GM12878 (cell line): Measurements from ENCODE around the gene AGAP3. TPM values are rescaled to one million over a fixed set of nuclear protein-coding genes. Genes with fewer than 3 reads are reported as not detected.

Source experiments
- ATAC-seq: fragments of 200-7000 bp; cut with Tn5 transposase; 3 replicates; pipeline ENCODE4 v1.9.1; 2020; ENCODE audit warnings: mild to moderate bottlenecking, moderate library complexity
- BruUV-seq: library from RNA; stranded (reverse); fragments of 400-500 nt; replicated peaks from 2 replicates; lab custom pipeline; 2021; lab: Mats Ljungman, UMichigan
- CTCF ChIA-PET: fragments of 300-600 bp; sonication (Branson Sonifier 250); formaldehyde crosslinking; extraction: SDS; loops from one replicate; lab custom pipeline; 2021; ENCODE audit warnings: inconsistent platforms; lab: Yijun Ruan, JAX
- POLR2A ChIA-PET: fragments of 350-600 bp; formaldehyde crosslinking; extraction: SDS; loops from one replicate; lab custom pipeline; 2021; ENCODE audit warnings: inconsistent platforms; lab: Charles Lee
- RAD21 ChIA-PET: fragments of 300-600 bp; sonication (Branson Sonifier 250); formaldehyde crosslinking; loops from one replicate; lab custom pipeline; 2023; ENCODE audit warnings: antibody characterized with exemption; ENCODE audit not compliant: unreplicated experiment; lab: Charles Lee
- SMC1A ChIA-PET: fragments of 300-600 bp; sonication (Branson Sonifier 250); formaldehyde crosslinking; loops from one replicate; lab custom pipeline; 2023; ENCODE audit not compliant: unreplicated experiment, uncharacterized antibody; lab: Charles Lee
- DNase-seq: peaks from one replicate; pipeline ENCODE4 v3.0.0-alpha.2; 2011; ENCODE audit warnings: low read depth, low spot score
- FAIRE-seq: peaks from 3 replicates; lab custom pipeline; 2011; peaks lifted over from hg19 to GRCh38; lab: Jason Lieb, UNC
- H2AFZ ChIP-seq: 2 replicates; pipeline ENCODE4 v1.6.0; 2011; ENCODE audit warnings: low read depth, low read length, control low read depth; ENCODE audit not compliant: control insufficient read depth
- H3K27ac ChIP-seq: 2 replicates; pipeline ENCODE4 v1.5.1; 2011; ENCODE audit warnings: control low read depth; ENCODE audit not compliant: control insufficient read depth, insufficient read depth
- H3K27me3 ChIP-seq, 2 experiments: replicated peaks in 1 of 2; 2 replicates each; pipeline versions ENCODE4 v1.6.0 to v1.6.1; 2011; ENCODE audit warnings: low read length in 1 of 2; ENCODE audit not compliant: control insufficient read depth in 2 of 2, insufficient read depth in 2 of 2
- H3K36me3 ChIP-seq, 2 experiments: 2 replicates each; pipeline ENCODE4 v1.5.1; 2011; ENCODE audit warnings: low read length in 1 of 2; ENCODE audit not compliant: control insufficient read depth in 2 of 2, insufficient read depth in 2 of 2
- H3K4me1 ChIP-seq: 2 replicates; pipeline ENCODE4 v1.6.1; 2011; ENCODE audit warnings: mild to moderate bottlenecking, low read length, moderate library complexity, mixed read lengths; ENCODE audit not compliant: control insufficient read depth, insufficient read depth
- H3K4me2 ChIP-seq: 2 replicates; pipeline ENCODE4 v1.6.0; 2011; ENCODE audit warnings: control low read depth; ENCODE audit not compliant: control insufficient read depth, insufficient read depth
- H3K4me3 ChIP-seq: fragments of 200-600 bp; sonication (generic); 2 replicates; pipeline ENCODE4 v1.5.1; 2016
- H3K79me2 ChIP-seq: 2 replicates; pipeline ENCODE4 v1.6.0; 2011; ENCODE audit warnings: low read length; ENCODE audit not compliant: control insufficient read depth, insufficient read depth
- H3K9ac ChIP-seq: 2 replicates; pipeline ENCODE4 v1.8.0; 2011; ENCODE audit warnings: low read length, control low read depth, mixed read lengths; ENCODE audit not compliant: control insufficient read depth, insufficient read depth
- H3K9me3 ChIP-seq: replicated peaks from 3 replicates; pipeline ENCODE4 v1.5.1; 2011; ENCODE audit warnings: mild to moderate bottlenecking, low read length; ENCODE audit not compliant: control insufficient read depth, insufficient read depth
- H4K20me1 ChIP-seq: 2 replicates; pipeline ENCODE4 v1.6.0; 2011; ENCODE audit not compliant: control insufficient read depth, insufficient read depth
- BACH1 ChIP-seq: fragments of 450-650 bp; IDR thresholded peaks from 2 replicates; pipeline ENCODE4 v1.6.1; 2017; ENCODE audit warnings: mild to moderate bottlenecking, borderline replicate concordance
- BCL3 ChIP-seq: IDR thresholded peaks from 2 replicates; pipeline ENCODE4 v1.6.1; 2011; ENCODE audit warnings: borderline replicate concordance, low read depth, mild to moderate bottlenecking, moderate library complexity, low read length; ENCODE audit not compliant: insufficient read depth, poor library complexity, severe bottlenecking
- BHLHE40 ChIP-seq, 2 experiments: fragments of 450-650 bp in 1 of 2; IDR thresholded peaks; 2 replicates each; pipeline ENCODE4 v1.6.1; 2011 to 2017; ENCODE audit warnings: low read depth in 2 of 2, borderline replicate concordance in 1 of 2, improper control_type of control experiment in 1 of 2, low read length in 1 of 2, mild to moderate bottlenecking in 1 of 2
- CHD4 ChIP-seq: fragments of 200-600 bp; sonication (generic); IDR thresholded peaks from 2 replicates; pipeline ENCODE4 v1.6.1; 2016; ENCODE audit warnings: mild to moderate bottlenecking
- EGR1 ChIP-seq, 2 experiments: IDR thresholded peaks; 1 replicate in 1 of 2; 2 replicates in 1 of 2; pipeline ENCODE4 v1.6.1; 2011 to 2012; ENCODE audit warnings: low read depth in 2 of 2, low read length in 2 of 2, borderline replicate concordance in 1 of 2, mild to moderate bottlenecking in 1 of 2, moderate library complexity in 1 of 2
- HDAC6 ChIP-seq: fragments of 200-600 bp; sonication (generic); IDR thresholded peaks from one replicate; pipeline ENCODE4 v1.8.0; 2017; ENCODE audit warnings: antibody characterized with exemption; ENCODE audit not compliant: unreplicated experiment
- NFYA ChIP-seq: IDR thresholded peaks from 2 replicates; pipeline ENCODE4 v1.6.1; 2011; ENCODE audit warnings: low read depth, mild to moderate bottlenecking, low read length, improper control_type of control experiment, borderline replicate concordance
- POLR2A ChIP-seq: IDR thresholded peaks from 2 replicates; pipeline ENCODE4 v1.6.1; 2011; ENCODE audit warnings: low read depth, mild to moderate bottlenecking, low read length
- STAT1 ChIP-seq: fragments of 450-650 bp; conservative IDR thresholded peaks from 2 replicates; pipeline ENCODE4 v1.6.1; 2014; ENCODE audit warnings: antibody characterized with exemption, mild to moderate bottlenecking
- SUPT20H ChIP-seq: IDR thresholded peaks from 2 replicates; pipeline ENCODE4 v1.6.1; 2011; ENCODE audit warnings: low read depth, mild to moderate bottlenecking, low read length, moderate library complexity, borderline replicate concordance; ENCODE audit not compliant: control insufficient read depth
- WGBS: methylation state at CpG from one replicate; pipeline ENCODE4 v1.1.6; 2016; ENCODE audit warnings: low lambda C conversion rate; ENCODE audit not compliant: insufficient replicate concordance, insufficient coverage; ENCODE audit errors: missing lambda C conversion rate; 5-methylcytosine and 5-hydroxymethylcytosine counted together
- in situ Hi-C: fragments of 300-500 bp; cut with MboI; formaldehyde crosslinking; loops from 9 replicates; pipeline ENCODE4 v1.14.3; 2018; ENCODE audit warnings: mixed read lengths
- intact Hi-C: fragments of 100-400 bp; cut with micrococcal nuclease; formaldehyde crosslinking; loops from one replicate; pipeline ENCODE4 v1.14.2; 2022; ENCODE audit not compliant: unreplicated experiment
- polyA plus RNA-seq, 11 experiments: library from polyadenylated mRNA; depleted of rRNA in 4 of 11; unstranded in 6 of 11; stranded (reverse) in 5 of 11; fragments of >200 nt; fragmentation: Nextera tagmentation in 4 of 11; fragmentation: Illumina TruSeq in 1 of 11; extraction: Ambion mirVana in 4 of 11; extraction: Trizol in 1 of 11; gene quantifications; 1 replicate in 1 of 11; 2 replicates in 10 of 11; pipeline versions ENCODE4 v1.2.1 to v1.2.3, GENCODE V29; 2011 to 2016; ENCODE audit warnings: inconsistent platforms in 2 of 11, missing spikeins in 2 of 11, low read depth in 1 of 11
- total RNA-seq, 4 experiments: library from RNA; depleted of rRNA in 3 of 4; stranded (reverse); fragments of >200 nt in 3 of 4; fragmentation: Illumina TruSeq in 1 of 4; extraction: Trizol in 1 of 4; gene quantifications; 2 replicates each; pipeline versions ENCODE4 v1.2.1 to v1.2.3, GENCODE V29; 2013 to 2021

The AGAP3 gene
- total and polyA plus RNA-seq, 10 of the 15 experiments (the other 5 are each of a cell fraction or from before 2014, with no cell fraction given), result 1.8 to 68.1 (median 15.7) TPM

GRCh38 chr7:151102991-151103390 is 16.7 kb downstream of the AGAP3 start:
- no peaks in the 10 kb centered on the region for H3K27me3 ChIP-seq
- H4K20me1 ChIP-seq, result no peaks in the 10 kb centered on the region; the same call in 1 of the 2 replicates
- ATAC-seq (no peak), FAIRE-seq (no peak), DNase-seq (no peak)
- H2AFZ ChIP-seq, result no peak overlapping the region
- no peaks in the 10 kb centered on the region for H3K4me1 ChIP-seq
- SMC1A ChIA-PET, result interaction anchor here (1.2 kb wide), 1 partner anchor 18 kb away, joined by 3 read pairs; no protein-coding TSS in a partner anchor
- peaks cover 4 to 5% of the 10 kb centered on the region in 2 experiments; a peak in 2 of 4 replicates for H3K36me3 ChIP-seq
- WGBS, result 63% methylated on average over 3 of the region's 3 CpGs
- RAD21 ChIA-PET, result no interaction called here
- no peak overlapping the region for H3K27ac ChIP-seq
- TF ChIP-seq BACH1, result no peak
- no peak for TF ChIP-seq STAT1
- TF ChIP-seq BCL3, result no peak
- CTCF ChIA-PET, result interaction anchor here (1.1 to 1.5 kb wide), 3 partner anchors 13 to 43 kb away, joined by 3 to 4 read pairs (median 4); no protein-coding TSS in a partner anchor
- H3K4me2 ChIP-seq, result no peak overlapping the region
- intact Hi-C loops, result no loop called here
- H3K4me3 ChIP-seq, result no peak overlapping the region
- POLR2A ChIA-PET, result no interaction called here
- peaks cover 8% of the 10 kb centered on the region for H3K79me2 ChIP-seq
- no TSS peak for BruUV-seq
- no peaks in the 10 kb centered on the region for H3K9me3 ChIP-seq
- no peak overlapping the region for H3K9ac ChIP-seq
- in situ Hi-C loops, result no loop called here

GRCh38 chr7:151103973-151104372 is 17.7 kb downstream of the AGAP3 start:
- DNase-seq (no peak), ATAC-seq (no peak), FAIRE-seq (no peak)
- ChIA-PET RAD21 (no interaction called here), SMC1A (no interaction called here), CTCF (interaction anchor here (1.1 to 1.5 kb wide), 3 partner anchors 14 to 44 kb away, joined by 3 to 4 read pairs (median 4); no protein-coding TSS in a partner anchor), POLR2A (interaction anchor here (0.6 kb wide), 1 partner anchor 52 kb away, joined by 5 read pairs; no protein-coding TSS in a partner anchor)
- Histone ChIP-seq H3K27ac (no peak overlapping the region), H3K27me3 (no peaks in the 10 kb centered on the region), H3K36me3 (peaks cover 4 to 5% of the 10 kb centered on the region in 2 experiments; a peak in 2 of 4 replicates), H3K9ac (no peak overlapping the region), H4K20me1 (no peaks in the 10 kb centered on the region; the same call in 1 of the 2 replicates), H3K9me3 (no peaks in the 10 kb centered on the region), H3K4me3 (no peak overlapping the region), H3K79me2 (peaks cover 8% of the 10 kb centered on the region), H3K4me1 (no peaks in the 10 kb centered on the region), H2AFZ (no peak overlapping the region), H3K4me2 (no peak overlapping the region)
- intact Hi-C loops, result no loop called here
- no TSS peak for BruUV-seq
- 86% methylated on average over 12 of the region's 12 CpGs for WGBS
- TF ChIP-seq SUPT20H (no peak), NFYA (no peak), CHD4 (no peak), BHLHE40 (IDR thresholded peaks at IDR 0.05; ENCODE audit: borderline replicate concordance in 1 of 2, low read depth in 2 of 2, low read length in 1 of 2) (no peak), EGR1 (IDR thresholded peaks at IDR 0.05; ENCODE audit: borderline replicate concordance in 1 of 2, low read depth in 2 of 2, low read length in 2 of 2) (no peak), POLR2A (no peak), HDAC6 (no peak)
- in situ Hi-C loops, result no loop called here
